ENCODE measurements around the gene SHC1.

SHC1 gene, protein sequence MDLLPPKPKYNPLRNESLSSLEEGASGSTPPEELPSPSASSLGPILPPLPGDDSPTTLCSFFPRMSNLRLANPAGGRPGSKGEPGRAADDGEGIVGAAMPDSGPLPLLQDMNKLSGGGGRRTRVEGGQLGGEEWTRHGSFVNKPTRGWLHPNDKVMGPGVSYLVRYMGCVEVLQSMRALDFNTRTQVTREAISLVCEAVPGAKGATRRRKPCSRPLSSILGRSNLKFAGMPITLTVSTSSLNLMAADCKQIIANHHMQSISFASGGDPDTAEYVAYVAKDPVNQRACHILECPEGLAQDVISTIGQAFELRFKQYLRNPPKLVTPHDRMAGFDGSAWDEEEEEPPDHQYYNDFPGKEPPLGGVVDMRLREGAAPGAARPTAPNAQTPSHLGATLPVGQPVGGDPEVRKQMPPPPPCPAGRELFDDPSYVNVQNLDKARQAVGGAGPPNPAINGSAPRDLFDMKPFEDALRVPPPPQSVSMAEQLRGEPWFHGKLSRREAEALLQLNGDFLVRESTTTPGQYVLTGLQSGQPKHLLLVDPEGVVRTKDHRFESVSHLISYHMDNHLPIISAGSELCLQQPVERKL

DNA sequence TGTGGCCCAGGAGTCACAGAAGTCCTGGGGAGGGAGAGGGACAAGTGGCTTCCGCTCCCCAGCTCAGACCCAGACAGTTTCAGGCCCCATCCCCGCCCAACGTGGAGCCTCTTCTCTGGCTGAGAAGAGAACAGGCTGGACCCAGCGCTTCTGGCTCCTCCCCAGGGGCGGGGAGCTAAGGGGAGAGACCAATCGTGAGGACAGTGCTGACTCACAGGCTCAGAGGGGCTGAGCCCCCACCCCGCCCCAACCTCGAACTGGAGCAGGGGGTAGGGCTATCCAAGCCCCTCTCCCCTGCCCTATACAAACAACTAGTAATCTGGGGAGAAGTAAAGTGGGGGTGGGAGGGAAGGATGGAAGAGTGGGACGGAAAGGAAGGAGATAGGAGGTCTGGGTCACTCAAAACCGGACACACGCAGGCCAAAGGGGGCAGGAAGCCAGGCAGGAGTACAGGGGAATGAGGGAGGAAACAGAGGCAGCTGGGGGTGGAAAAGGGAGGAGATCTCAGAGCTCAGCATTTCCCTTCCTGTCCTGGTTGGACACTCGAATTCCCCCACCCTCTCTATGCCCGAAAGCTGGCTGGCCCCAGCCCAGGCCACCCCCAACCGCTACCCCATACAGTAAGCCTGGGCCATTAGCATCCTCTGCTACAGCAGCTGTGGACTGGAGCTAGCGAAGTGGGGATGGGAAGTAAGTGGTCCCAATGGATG, at the start of gene SHC1:
Gene SHC1 (minus strand): TSS at position 117 of the 710 bp plus-strand sequence. CDS start 221 bp downstream, outside the sequence.
- in situ Hi-C loops (cut with HindIII; ENCODE audit: low sequenced_read_pairs): no loop called here

DNA sequence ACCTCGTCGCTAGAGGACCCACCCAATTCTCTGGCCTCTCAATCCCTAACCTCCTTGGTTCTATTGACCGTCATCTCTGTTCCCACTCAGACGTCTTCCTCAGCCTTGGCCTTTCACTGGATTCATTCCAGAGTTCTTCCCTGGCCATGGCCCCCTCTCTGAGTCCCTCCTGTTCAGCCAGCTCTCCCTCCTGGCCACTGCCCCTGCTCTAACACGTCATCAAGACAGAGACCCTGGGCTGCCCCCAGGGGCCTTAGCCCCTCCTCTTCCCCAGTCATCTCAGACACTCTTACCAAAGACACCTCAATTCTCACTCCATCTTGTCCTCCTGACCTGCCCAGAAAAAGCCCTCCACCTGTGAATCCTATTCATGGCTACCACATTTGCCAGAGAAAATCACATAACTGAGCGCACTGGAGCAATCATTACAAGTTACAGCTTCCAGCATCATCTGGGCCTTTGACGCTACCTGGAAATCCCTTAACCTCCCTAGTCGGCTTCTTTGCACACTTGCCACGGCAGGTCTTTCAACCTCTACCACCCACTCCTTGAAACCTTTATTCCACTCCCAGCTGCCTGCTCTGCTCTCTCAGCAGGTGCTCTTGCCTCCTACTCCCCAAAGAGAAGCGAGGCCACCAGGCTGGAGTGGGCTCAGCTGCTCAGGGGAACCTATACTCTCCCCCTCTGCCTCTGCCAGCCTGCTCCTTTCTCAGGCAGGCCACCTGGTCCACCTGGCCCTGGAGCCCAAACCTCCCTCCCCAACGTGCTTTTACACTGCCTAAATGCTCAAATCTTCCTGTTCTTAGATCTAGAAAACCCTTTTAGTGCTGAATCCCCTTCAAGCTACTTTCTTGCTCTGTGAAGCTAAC, 49.1 kb upstream of the SHC1 start:
- in situ Hi-C loops (cut with HindIII; ENCODE audit: low sequenced_read_pairs): no loop called here

- in situ Hi-C loops (cut with HindIII; ENCODE audit: low sequenced_read_pairs): no loop called here
Measured at GRCh38 chr1:155018617-155019348, 48.2 kb upstream of the SHC1 start.

DNA sequence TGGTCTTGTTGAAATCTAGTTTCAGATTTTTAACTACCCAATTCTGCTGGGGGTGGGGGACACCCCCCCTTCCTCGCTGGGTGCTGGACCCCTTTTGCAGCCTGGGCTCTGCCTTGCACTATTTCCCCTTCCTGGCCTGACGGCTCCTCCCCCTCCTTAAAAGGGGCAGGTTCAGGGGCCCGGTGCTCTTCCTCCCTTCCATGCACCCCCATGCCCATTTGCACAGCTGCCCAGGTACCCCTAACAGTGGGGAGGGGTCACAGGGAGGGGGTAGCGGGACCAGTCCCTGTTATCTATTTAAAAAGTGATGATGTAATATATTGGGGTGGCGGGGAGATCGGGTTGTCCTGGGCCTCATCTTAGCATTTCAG, 47.4 kb upstream of the SHC1 start:
- in situ Hi-C loops (cut with HindIII; ENCODE audit: low sequenced_read_pairs): no loop called here

GRCh38 chr1:155017041-155017945, 46.7 kb upstream of the SHC1 start:
- in situ Hi-C loops (cut with HindIII; ENCODE audit: low sequenced_read_pairs): no loop called here

- in situ Hi-C loops (cut with HindIII; ENCODE audit: low sequenced_read_pairs): no loop called here
Measured at GRCh38 chr1:155016231-155016831, 45.8 kb upstream of the SHC1 start.

- in situ Hi-C loops (cut with HindIII; ENCODE audit: low sequenced_read_pairs): no loop called here
Measured at GRCh38 chr1:155015527-155016230, 45.1 kb upstream of the SHC1 start.

DNA sequence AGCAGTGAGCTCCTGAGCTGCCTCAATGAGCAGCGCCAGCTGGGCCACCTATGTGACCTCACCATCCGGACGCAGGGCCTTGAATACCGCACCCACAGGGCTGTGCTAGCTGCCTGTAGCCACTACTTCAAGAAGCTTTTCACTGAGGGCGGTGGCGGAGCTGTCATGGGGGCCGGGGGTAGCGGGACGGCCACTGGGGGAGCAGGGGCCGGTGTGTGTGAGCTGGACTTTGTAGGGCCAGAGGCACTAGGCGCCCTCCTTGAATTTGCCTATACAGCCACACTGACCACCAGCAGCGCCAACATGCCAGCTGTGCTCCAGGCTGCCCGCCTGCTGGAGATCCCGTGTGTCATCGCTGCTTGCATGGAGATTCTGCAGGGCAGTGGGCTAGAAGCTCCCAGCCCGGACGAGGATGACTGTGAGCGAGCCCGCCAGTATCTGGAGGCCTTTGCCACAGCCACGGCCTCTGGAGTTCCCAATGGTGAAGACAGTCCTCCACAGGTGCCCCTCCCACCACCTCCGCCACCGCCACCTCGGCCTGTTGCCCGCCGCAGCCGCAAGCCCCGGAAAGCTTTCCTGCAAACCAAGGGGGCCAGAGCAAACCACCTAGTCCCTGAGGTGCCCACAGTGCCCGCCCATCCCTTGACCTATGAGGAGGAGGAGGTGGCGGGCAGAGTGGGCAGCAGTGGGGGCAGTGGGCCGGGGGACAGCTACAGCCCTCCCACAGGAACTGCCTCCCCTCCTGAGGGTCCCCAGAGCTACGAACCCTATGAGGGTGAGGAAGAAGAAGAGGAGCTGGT, 44.4 kb upstream of the SHC1 start:
- in situ Hi-C loops (cut with HindIII; ENCODE audit: low sequenced_read_pairs): no loop called here

DNA sequence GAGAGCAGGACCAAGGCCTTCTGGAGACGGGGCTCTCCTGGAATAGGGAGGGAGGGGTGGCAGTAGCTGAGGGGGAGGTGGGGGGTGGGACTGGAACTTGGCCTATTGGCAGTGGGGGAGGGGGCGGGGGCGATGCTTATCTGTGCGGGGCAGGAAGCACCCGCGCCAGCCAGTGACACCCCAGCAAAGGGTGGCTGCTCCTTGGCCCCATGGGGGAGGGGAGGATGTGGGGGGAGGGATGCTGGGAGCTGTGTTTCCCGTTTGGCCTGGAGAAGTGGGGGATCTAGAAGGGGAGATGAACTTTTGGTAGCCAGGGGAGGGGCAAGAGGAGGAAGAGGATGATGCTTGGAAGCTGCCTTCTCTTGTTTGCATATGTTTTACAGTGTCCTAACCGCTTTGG, 43.1 kb upstream of the SHC1 start:
- in situ Hi-C loops (cut with HindIII; ENCODE audit: low sequenced_read_pairs): no loop called here

GRCh38 chr1:155012776-155013602, 42.4 kb upstream of the SHC1 start:
- in situ Hi-C loops (cut with HindIII; ENCODE audit: low sequenced_read_pairs): no loop called here

- in situ Hi-C loops (cut with HindIII; ENCODE audit: low sequenced_read_pairs): no loop called here
Measured at GRCh38 chr1:155012026-155012546, 41.5 kb upstream of the SHC1 start.

DNA sequence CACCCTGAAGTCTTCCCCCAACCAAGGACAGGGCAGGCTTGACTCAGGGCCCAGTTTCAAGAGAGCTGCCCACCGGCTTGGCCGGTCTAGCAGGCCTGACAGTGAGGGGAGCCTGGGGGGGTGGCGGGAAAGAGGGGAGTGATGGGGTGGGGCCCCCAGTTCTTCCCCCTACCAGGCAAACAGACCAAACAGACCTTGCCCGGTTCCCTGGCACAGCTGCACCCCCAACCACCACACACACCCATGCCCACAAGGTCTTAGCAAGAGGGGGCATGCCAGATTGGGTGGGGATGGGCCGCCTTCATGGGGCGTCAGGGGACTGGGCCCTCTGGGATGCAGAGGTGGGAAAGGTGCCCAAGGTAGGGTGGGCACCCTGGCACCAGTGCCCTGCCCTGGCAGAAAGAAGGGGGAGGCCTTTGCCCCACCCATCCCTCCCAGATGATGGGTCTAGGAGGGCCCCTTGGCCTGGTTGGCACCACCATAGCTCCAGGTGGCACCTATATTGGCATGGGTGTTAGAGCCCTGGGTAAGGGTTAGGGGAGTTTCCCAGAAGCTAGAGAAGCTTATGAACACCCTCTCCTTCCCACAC, 41.0 kb upstream of the SHC1 start:
- in situ Hi-C loops (cut with HindIII; ENCODE audit: low sequenced_read_pairs): no loop called here

- in situ Hi-C loops (cut with HindIII; ENCODE audit: low sequenced_read_pairs): no loop called here
Measured at GRCh38 chr1:155011004-155011416, 40.5 kb upstream of the SHC1 start.

DNA sequence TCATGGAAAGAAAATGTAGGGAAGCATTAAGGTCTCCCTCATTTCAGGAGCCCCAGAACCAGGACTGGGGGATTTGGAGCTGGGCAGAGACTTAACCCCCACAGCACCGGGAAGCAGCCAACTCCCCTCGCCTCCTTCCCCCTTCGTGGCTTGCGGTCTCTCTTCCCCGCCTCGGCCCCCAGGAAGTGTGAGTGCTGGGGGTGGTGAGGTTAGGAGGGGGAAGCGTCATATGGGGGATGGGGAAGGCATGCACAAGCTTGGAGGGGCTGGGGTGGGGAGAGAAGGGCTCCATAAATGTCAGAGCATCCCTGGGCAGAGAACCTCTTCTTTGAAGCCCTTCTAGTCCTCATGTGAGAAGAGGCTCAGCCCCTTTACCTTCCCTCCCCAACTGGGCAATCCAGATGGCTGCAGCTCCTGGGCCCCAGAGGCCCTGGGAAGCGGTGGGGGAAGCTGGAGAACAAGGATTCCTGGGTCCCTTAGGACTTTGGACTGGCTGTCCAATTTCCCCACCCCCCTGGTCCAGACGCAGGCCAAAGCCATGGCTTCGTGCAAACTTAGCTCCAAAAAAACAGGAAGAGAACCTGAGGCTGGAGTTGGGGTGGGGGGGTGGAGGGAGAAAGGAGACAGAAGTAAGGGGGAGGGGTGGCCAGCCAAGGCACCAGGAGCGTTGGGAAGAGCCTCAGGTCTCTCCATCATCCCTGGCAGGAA, 39.8 kb upstream of the SHC1 start:
- in situ Hi-C loops (cut with HindIII; ENCODE audit: low sequenced_read_pairs): no loop called here

- in situ Hi-C loops (cut with HindIII; ENCODE audit: low sequenced_read_pairs): no loop called here
Measured at GRCh38 chr1:155009742-155010141, 39.2 kb upstream of the SHC1 start.

Measured in DLD1 (cell line).